ENCODE data around the gene MAG. TPM values are rescaled to one million over a fixed set of nuclear protein-coding genes. Genes with fewer than 3 reads are reported as not detected.

Gene MAG
- total RNA-seq, 3 donors from 2014 or later: 4.2 TPM; not detected in 2

GRCh38 chr19:35306473-35307246 is 14.7 kb downstream of the MAG start:
- intact Hi-C loops (cut with DNase I; ENCODE audit: low total_unique reads): no loop called here
- TF ChIP-seq POLR2A (IDR thresholded peaks at IDR 0.05) (no peak), POLR2AphosphoS5 (IDR thresholded peaks at IDR 0.05) (no peak)
- TF ChIP-seq, protein P1, sequence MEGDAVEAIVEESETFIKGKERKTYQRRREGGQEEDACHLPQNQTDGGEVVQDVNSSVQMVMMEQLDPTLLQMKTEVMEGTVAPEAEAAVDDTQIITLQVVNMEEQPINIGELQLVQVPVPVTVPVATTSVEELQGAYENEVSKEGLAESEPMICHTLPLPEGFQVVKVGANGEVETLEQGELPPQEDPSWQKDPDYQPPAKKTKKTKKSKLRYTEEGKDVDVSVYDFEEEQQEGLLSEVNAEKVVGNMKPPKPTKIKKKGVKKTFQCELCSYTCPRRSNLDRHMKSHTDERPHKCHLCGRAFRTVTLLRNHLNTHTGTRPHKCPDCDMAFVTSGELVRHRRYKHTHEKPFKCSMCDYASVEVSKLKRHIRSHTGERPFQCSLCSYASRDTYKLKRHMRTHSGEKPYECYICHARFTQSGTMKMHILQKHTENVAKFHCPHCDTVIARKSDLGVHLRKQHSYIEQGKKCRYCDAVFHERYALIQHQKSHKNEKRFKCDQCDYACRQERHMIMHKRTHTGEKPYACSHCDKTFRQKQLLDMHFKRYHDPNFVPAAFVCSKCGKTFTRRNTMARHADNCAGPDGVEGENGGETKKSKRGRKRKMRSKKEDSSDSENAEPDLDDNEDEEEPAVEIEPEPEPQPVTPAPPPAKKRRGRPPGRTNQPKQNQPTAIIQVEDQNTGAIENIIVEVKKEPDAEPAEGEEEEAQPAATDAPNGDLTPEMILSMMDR (IDR thresholded peaks at IDR 0.05): no peak
- Histone ChIP-seq H3K9me3 (no peaks in the 10 kb centered on the region), H3K4me3 (no peak overlapping the region), H3K27ac (no peak overlapping the region), H3K36me3 (no peaks in the 10 kb centered on the region), H3K27me3 (no peaks in the 10 kb centered on the region), H3K4me1 (peaks cover 0 to 5% of the 10 kb centered on the region in 2 donors)
- DNase-seq (ENCODE audit: low spot score in 2 of 2): no peak

GRCh38 chr19:35307931-35308330 is 16.0 kb downstream of the MAG start:
- peaks cover 0 to 5% of the 10 kb centered on the region in 2 donors for H3K4me1 ChIP-seq
- H3K27ac ChIP-seq: no peak overlapping the region
- DNase-seq (ENCODE audit: low spot score in 2 of 2): no peak
- no peaks in the 10 kb centered on the region for H3K36me3 ChIP-seq
- H3K9me3 ChIP-seq: no peaks in the 10 kb centered on the region
- TF ChIP-seq, protein P1 (IDR thresholded peaks at IDR 0.05): no peak
- TF ChIP-seq POLR2A (IDR thresholded peaks at IDR 0.05): no peak
- TF ChIP-seq POLR2AphosphoS5 (IDR thresholded peaks at IDR 0.05): no peak
- no peaks in the 10 kb centered on the region for H3K27me3 ChIP-seq
- intact Hi-C loops (cut with DNase I; ENCODE audit: low total_unique reads): no loop called here
- no peak overlapping the region for H3K4me3 ChIP-seq

DNA sequence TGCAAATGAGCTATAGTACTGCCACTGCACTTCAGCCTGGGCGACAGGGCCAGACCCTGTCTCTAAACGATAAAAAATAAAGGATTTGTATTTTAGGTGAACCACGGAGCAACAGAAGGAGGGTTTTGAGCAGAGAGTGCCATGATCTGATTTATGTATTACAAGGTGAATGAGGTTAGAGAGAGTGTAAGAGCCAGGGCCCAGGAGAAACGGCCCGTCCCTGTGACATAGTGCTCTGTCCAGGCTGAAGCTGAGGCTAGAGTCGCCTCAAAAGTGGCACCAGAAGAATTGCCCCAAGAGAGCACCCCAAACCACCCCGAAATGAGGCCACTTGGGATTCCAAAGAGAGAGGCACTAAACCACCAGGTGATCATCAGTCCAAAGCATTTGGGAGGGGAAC is 16.9 kb downstream of the MAG start:
- Histone ChIP-seq H3K27ac (peak overlapping the region in 1 of 2 donors; percentile 36), H3K4me3 (no peak overlapping the region), H3K9me3 (no peaks in the 10 kb centered on the region), H3K27me3 (no peaks in the 10 kb centered on the region), H3K4me1 (peaks cover 0 to 5% of the 10 kb centered on the region in 2 donors), H3K36me3 (no peaks in the 10 kb centered on the region)
- intact Hi-C loops (cut with DNase I; ENCODE audit: low total_unique reads): no loop called here
- TF ChIP-seq POLR2A (IDR thresholded peaks at IDR 0.05) (no peak), POLR2AphosphoS5 (IDR thresholded peaks at IDR 0.05) (no peak)
- TF ChIP-seq, protein P1 (IDR thresholded peaks at IDR 0.05): no peak
- no peak for DNase-seq (ENCODE audit: low spot score in 2 of 2)

GRCh38 chr19:35309481-35310279 is 17.7 kb downstream of the MAG start:
- no peaks in the 10 kb centered on the region for H3K27me3 ChIP-seq
- intact Hi-C loops (cut with DNase I; ENCODE audit: low total_unique reads): no loop called here
- peak overlapping the region in 1 of 3 donors; percentile 32 for H3K4me3 ChIP-seq
- no peaks in the 10 kb centered on the region for H3K9me3 ChIP-seq
- no peaks in the 10 kb centered on the region for H3K36me3 ChIP-seq
- TF ChIP-seq, protein P1 (IDR thresholded peaks at IDR 0.05): no peak
- TF ChIP-seq POLR2A (IDR thresholded peaks at IDR 0.05): no peak
- H3K4me1 ChIP-seq: peaks cover 0 to 5% of the 10 kb centered on the region in 2 donors
- DNase-seq (ENCODE audit: low spot score in 2 of 2): peak in 1 of 2 donors; percentile 53
- H3K27ac ChIP-seq: peak overlapping the region in 1 of 2 donors; percentile 36

GRCh38 chr19:35310331-35310730 is 18.4 kb downstream of the MAG start:
- peak overlapping the region in 1 of 2 donors; percentile 17 for H3K27ac ChIP-seq
- no peak for TF ChIP-seq POLR2A (IDR thresholded peaks at IDR 0.05)
- TF ChIP-seq POLR2AphosphoS5 (IDR thresholded peaks at IDR 0.05): no peak
- TF ChIP-seq, protein P1 (IDR thresholded peaks at IDR 0.05): no peak
- H3K4me1 ChIP-seq: peaks cover 0 to 5% of the 10 kb centered on the region in 2 donors
- H3K9me3 ChIP-seq: no peaks in the 10 kb centered on the region
- peak overlapping the region in 1 of 3 donors; percentile 32 for H3K4me3 ChIP-seq
- intact Hi-C loops (cut with DNase I; ENCODE audit: low total_unique reads): no loop called here
- DNase-seq (ENCODE audit: low spot score in 2 of 2): no peak
- no peaks in the 10 kb centered on the region for H3K27me3 ChIP-seq
- no peaks in the 10 kb centered on the region for H3K36me3 ChIP-seq

All from breast epithelium (tissue), 4 donors.